Measurements from ENCODE around the gene SPPL2C. TPM values are rescaled to one million over a fixed set of nuclear protein-coding genes. Genes with fewer than 3 reads are reported as not detected.

SPPL2C gene
- polyA plus RNA-seq, 1 donor from 2014 or later, result not detected

GRCh38 chr17:45837603-45838002 lies 7.1 kb upstream of the SPPL2C start:
- H2AFZ ChIP-seq (ENCODE audit: low read depth, low read length), result no peak overlapping the region
- TF ChIP-seq, protein P1, sequence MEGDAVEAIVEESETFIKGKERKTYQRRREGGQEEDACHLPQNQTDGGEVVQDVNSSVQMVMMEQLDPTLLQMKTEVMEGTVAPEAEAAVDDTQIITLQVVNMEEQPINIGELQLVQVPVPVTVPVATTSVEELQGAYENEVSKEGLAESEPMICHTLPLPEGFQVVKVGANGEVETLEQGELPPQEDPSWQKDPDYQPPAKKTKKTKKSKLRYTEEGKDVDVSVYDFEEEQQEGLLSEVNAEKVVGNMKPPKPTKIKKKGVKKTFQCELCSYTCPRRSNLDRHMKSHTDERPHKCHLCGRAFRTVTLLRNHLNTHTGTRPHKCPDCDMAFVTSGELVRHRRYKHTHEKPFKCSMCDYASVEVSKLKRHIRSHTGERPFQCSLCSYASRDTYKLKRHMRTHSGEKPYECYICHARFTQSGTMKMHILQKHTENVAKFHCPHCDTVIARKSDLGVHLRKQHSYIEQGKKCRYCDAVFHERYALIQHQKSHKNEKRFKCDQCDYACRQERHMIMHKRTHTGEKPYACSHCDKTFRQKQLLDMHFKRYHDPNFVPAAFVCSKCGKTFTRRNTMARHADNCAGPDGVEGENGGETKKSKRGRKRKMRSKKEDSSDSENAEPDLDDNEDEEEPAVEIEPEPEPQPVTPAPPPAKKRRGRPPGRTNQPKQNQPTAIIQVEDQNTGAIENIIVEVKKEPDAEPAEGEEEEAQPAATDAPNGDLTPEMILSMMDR (IDR thresholded peaks at IDR 0.05; ENCODE audit: poor library complexity, severe bottlenecking), result no peak
- TF ChIP-seq RAD21 (conservative IDR thresholded peaks at IDR 0.05), result no peak
- TF ChIP-seq REST (IDR thresholded peaks at IDR 0.05; ENCODE audit: borderline replicate concordance), result no peak
- no peak for TF ChIP-seq EZH2 (IDR thresholded peaks at IDR 0.05; ENCODE audit: borderline replicate concordance, insufficient read depth, low read length, poor library complexity, severe bottlenecking)
- no peak for TF ChIP-seq TAF1 (IDR thresholded peaks at IDR 0.05; ENCODE audit: low read depth)
- TF ChIP-seq SMC3 (conservative IDR thresholded peaks at IDR 0.05; ENCODE audit: poor library complexity), result no peak
- TF ChIP-seq EP300 (conservative IDR thresholded peaks at IDR 0.05; ENCODE audit: poor library complexity, severe bottlenecking), result no peak
- TF ChIP-seq POLR2AphosphoS5 (IDR thresholded peaks at IDR 0.05), result no peak
- TF ChIP-seq MXI1 (conservative IDR thresholded peaks at IDR 0.05; ENCODE audit: poor library complexity, severe bottlenecking), result no peak
- no peak overlapping the region for H3K27ac ChIP-seq (ENCODE audit: low read length)
- H3K79me2 ChIP-seq (replicated peaks; ENCODE audit: insufficient read depth, low read length), result no peaks in the 10 kb centered on the region
- H3K9me2 ChIP-seq (ENCODE audit: insufficient read depth, low read length), result no peaks in the 10 kb centered on the region
- H3K4me2 ChIP-seq (ENCODE audit: low read length), result no peak overlapping the region
- H3K36me3 ChIP-seq (ENCODE audit: insufficient read depth, low read length), result no peaks in the 10 kb centered on the region
- no peak overlapping the region for H3K4me3 ChIP-seq (ENCODE audit: low read length)
- H3K9me3 ChIP-seq (ENCODE audit: low read length), result no peaks in the 10 kb centered on the region
- H3K9ac ChIP-seq (ENCODE audit: low read length), result no peak overlapping the region
- no peaks in the 10 kb centered on the region for H3F3A ChIP-seq (ENCODE audit: insufficient read depth, low read length, poor library complexity, severe bottlenecking)
- H4K20me1 ChIP-seq (ENCODE audit: insufficient read depth), result no peaks in the 10 kb centered on the region
- H3K27me3 ChIP-seq (ENCODE audit: insufficient read depth, low read depth, low read length), result no peaks in the 10 kb centered on the region

DNA sequence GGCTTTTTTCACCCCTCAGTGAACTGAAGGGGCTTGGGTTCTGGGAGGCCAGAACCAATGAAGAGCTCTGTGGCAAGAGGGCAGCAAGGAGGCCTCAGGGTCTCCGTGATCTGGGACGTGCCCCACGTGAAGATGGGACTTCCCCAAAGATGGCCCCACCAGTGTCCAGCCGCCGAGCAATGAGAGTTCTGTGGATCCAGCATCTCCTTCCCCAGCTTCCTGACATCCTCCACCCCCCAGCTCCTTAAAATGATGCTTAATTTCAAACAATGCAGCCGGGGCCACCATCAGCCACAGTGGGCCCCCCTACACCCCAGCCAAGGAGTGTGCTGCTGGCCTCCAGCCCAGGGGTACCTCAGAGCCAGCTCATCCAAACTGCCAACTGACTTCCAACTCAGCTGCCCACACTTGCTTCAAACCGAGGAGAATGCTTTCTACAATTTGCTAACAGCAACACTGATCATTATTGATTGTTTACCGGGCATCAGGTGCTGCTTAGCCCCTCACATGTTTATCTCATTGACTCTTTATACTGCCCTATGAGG lies 5.9 kb upstream of the SPPL2C start:
- Histone ChIP-seq H2AFZ (ENCODE audit: low read depth, low read length) (no peak overlapping the region), H3K79me2 (replicated peaks; ENCODE audit: insufficient read depth, low read length) (no peaks in the 10 kb centered on the region), H3K36me3 (ENCODE audit: insufficient read depth, low read length) (no peaks in the 10 kb centered on the region), H4K20me1 (ENCODE audit: insufficient read depth) (no peaks in the 10 kb centered on the region), H3K4me2 (ENCODE audit: low read length) (no peak overlapping the region), H3F3A (ENCODE audit: insufficient read depth, low read length, poor library complexity, severe bottlenecking) (no peaks in the 10 kb centered on the region), H3K27me3 (ENCODE audit: insufficient read depth, low read depth, low read length) (no peaks in the 10 kb centered on the region), H3K4me3 (ENCODE audit: low read length) (no peak overlapping the region), H3K9me2 (ENCODE audit: insufficient read depth, low read length) (no peaks in the 10 kb centered on the region), H3K27ac (ENCODE audit: low read length) (no peak overlapping the region), H3K9ac (ENCODE audit: low read length) (no peak overlapping the region), H3K9me3 (ENCODE audit: low read length) (no peaks in the 10 kb centered on the region)
- TF ChIP-seq POLR2AphosphoS5 (IDR thresholded peaks at IDR 0.05) (no peak), REST (IDR thresholded peaks at IDR 0.05; ENCODE audit: borderline replicate concordance) (no peak)
- TF ChIP-seq, protein P1 (IDR thresholded peaks at IDR 0.05; ENCODE audit: poor library complexity, severe bottlenecking), result no peak
